ENCODE data around the gene CNGB1. TPM values are rescaled to one million over a fixed set of nuclear protein-coding genes. Genes with fewer than 3 reads are reported as not detected.

The CNGB1 gene
- total RNA-seq, 1 donor from 2014 or later: under 0.01 TPM

DNA sequence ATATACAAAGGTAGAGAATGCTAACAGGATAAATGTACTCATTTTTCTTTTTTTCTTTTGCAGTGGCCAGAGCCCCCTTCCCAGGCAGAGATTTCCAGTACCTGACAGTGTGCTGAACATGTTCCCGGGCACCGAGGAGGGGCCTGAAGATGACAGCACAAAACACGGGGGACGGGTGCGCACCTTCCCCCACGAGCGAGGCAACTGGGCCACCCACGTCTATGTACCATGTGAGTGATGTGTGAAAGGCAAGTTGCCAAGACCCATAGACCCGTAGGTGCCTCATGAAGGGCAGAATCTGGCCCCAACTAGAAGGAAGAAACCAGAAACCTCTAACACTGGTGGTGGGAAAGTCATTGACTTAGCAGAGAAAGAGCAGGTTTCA is 31.5 kb upstream of the CNGB1 start:
- DNase-seq (ENCODE audit: low read depth): no peak
- peaks cover 6% of the 10 kb centered on the region for H3K36me3 ChIP-seq (ENCODE audit: control insufficient read depth, insufficient read depth, low read length)
- no peaks in the 10 kb centered on the region for H3K27me3 ChIP-seq (ENCODE audit: control insufficient read depth, insufficient read depth, low read length)
- TF ChIP-seq CTCF (IDR thresholded peaks at IDR 0.05; ENCODE audit: insufficient read depth, low read length, severe bottlenecking): no peak
- FAIRE-seq: no peak
- no peak overlapping the region for H3K4me3 ChIP-seq (ENCODE audit: low read depth, low read length)

DNA sequence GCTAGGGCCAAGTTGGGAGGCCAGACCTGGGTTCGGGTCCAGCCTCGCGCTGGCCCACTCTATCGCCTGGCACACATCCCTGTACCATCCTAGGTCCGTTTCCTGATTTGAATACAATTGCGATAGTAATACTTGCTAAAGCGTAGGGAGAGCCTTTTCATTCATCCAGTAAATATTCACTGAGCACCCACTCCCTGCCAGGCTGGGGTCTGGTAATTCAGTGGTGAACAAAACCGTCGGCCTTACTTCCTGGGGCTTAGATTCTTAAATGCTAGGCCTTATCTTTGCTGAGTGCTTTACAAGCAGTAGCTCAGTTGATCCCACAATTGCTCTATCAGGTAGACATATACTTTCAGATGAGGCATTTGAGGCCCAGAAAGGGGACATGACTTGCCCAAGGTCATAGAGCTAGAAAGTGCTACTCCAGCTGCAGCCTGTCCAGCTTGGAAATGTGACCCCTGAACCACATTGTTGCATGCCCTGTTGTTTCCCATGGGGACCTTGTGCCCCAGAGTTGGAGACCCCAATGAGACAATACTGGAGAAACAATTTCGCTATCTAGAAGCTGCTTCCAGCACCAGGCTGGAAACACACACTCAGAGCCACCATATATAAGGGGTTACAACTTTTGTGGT is 31.0 kb upstream of the CNGB1 start:
- Histone ChIP-seq H3K27me3 (ENCODE audit: control insufficient read depth, insufficient read depth, low read length) (no peaks in the 10 kb centered on the region), H3K4me3 (ENCODE audit: low read depth, low read length) (peak overlapping the region; percentile 95), H3K36me3 (ENCODE audit: control insufficient read depth, insufficient read depth, low read length) (peaks cover 11% of the 10 kb centered on the region)
- DNase-seq (ENCODE audit: low read depth) (no peak), FAIRE-seq (no peak)
- no peak for TF ChIP-seq CTCF (IDR thresholded peaks at IDR 0.05; ENCODE audit: insufficient read depth, low read length, severe bottlenecking)

DNA sequence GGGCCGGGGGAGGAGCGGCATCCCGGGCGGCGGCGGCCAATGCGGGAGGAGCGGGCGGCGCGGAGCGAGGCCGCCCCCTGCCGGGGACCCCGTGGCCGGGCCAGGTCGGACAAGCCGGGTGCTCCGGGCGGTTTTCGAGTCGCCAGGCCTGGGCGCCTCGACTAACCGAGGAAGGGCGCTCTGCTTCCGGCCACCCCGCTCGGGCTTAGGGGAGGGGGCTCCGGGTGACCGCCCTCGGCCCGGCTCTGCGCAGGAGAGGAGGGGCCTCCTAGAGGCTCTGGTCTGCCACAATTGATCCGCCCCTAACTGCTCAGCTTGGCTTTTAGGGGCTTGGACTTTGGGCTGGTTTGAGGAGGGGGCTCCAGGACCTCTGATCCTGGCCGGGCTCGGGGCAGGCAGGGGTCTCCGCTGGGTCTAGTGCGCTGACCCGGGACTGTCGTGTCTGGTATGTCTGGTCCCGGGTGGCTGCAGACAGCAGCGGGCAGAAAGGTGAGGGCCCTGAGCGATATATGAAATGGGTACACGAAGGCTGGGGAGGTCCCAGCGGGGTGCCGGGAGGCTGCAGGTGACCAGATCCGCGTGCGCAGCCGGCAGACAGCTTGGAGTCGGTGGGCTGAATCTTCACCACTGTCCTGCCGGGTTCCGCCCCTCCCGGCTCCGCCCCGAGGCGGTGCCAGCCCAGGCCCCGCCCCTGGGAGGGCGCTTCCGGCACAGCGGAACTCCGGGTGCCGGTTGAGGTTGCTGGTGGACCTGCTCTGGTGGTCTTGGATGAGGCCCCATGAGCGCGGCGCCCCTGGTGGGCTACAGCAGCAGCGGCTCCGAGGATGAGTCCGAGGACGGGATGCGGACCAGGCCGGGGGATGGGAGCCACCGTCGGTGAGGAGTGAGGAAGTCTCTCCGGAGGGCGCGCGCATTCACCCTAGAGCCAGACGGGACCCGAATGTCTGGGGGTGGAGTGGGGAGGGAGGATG is 30.1 kb upstream of the CNGB1 start, which contains the start of gene USB1:
TSS of gene USB1 (plus strand) at position 702 of the 971 bp plus-strand sequence. CDS start at position 779, 77 bp downstream.
- FAIRE-seq (no peak), DNase-seq (ENCODE audit: low read depth) (peak; percentile 77)

DNA sequence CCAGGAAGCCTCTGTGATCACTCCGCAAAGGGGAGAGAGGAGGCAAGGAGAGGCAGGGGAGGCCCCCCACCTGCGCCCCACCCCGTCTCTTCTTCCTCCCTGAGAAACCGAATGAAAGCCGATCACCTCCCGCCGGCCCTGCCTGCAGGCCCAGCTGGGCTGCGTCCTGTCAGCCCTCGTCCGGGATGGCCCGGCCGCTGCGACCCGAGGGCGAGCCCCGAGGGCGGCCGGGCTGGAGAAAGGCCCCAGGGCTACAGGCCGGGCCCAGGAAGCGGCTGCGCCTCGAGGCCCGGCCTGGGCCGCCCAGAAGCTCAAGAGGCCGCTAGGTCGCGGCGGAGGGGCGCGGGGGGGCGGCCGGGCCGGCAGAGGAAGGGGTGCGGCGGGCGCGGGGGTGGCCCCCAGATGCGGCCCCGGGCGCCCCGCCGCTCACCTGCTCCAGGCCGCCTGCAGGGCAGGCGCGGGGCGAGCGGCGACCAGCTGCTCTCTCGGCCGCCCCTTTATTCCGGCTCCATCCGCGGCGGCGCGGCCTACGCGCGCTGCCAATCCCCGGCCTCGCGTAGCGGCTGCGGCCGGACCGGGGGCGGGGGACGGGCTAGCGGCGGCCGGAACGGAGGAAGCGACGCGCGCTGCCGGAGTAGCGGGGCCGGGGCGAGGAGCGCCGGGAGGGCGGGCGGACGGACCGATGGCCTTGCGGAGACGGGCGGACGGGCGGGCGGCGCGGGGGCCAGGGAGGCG is 29.2 kb upstream of the CNGB1 start, which contains the start of gene ZNF319:
TSS of gene ZNF319 (minus strand) at position 702 of the 735 bp plus-strand sequence. CDS start 2,407 bp downstream, outside the sequence.
- no peak for DNase-seq (ENCODE audit: low read depth)
- no peak for FAIRE-seq
- Histone ChIP-seq H3K36me3 (ENCODE audit: control insufficient read depth, insufficient read depth, low read length) (peaks cover 26% of the 10 kb centered on the region), H3K4me3 (ENCODE audit: low read depth, low read length) (peak within 1 kb of the TSS; percentile 95), H3K27me3 (ENCODE audit: control insufficient read depth, insufficient read depth, low read length) (no peaks in the 10 kb centered on the region)
- no peak for TF ChIP-seq CTCF (IDR thresholded peaks at IDR 0.05; ENCODE audit: insufficient read depth, low read length, severe bottlenecking)

More for the DNA sequence above, 30.1 kb upstream of the CNGB1 start, which contains the start of gene USB1:
- H3K27me3 ChIP-seq (ENCODE audit: control insufficient read depth, insufficient read depth, low read length): no peaks in the 10 kb centered on the region
- H3K36me3 ChIP-seq (ENCODE audit: control insufficient read depth, insufficient read depth, low read length): peaks cover 19% of the 10 kb centered on the region
- peak within 1 kb of the TSS; percentile 95 for H3K4me3 ChIP-seq (ENCODE audit: low read depth, low read length)
- peak; percentile 78 for TF ChIP-seq CTCF (IDR thresholded peaks at IDR 0.05; ENCODE audit: insufficient read depth, low read length, severe bottlenecking)

DNA sequence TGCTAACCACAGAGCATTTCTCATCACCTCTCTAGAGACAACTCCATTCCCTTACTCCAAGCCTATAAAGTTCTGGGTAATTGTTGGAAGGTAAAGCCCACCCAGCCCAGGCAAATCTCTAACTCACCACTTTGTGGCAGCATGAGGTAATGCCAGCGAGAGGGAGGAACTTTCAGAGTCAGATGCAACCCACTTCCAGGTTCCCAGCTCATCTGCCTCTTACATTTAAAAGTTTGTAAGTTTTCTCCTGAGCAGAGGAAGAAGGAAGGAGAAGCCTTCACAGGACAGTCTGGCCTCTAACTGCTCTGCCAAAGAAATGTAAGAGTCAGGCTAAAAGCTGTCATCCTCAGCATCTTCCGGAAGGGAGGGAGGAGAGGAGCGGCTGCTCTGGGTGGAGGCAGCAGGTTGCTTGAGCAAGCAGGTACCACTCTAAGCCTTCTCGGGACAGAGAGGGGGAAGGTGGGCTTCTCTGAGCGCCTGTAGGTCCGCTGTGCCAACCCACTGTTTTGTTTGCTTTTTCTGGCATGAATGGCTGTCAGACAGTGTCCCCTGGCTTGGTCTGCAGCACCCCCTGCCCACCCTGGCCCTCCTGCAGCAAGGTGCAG is 28.5 kb upstream of the CNGB1 start:
- TF ChIP-seq CTCF (IDR thresholded peaks at IDR 0.05; ENCODE audit: insufficient read depth, low read length, severe bottlenecking): no peak
- H3K36me3 ChIP-seq (ENCODE audit: control insufficient read depth, insufficient read depth, low read length): peaks cover 26% of the 10 kb centered on the region
- FAIRE-seq: no peak
- DNase-seq (ENCODE audit: low read depth): peak; percentile 44
- H3K4me3 ChIP-seq (ENCODE audit: low read depth, low read length): peak overlapping the region; percentile 95
- no peaks in the 10 kb centered on the region for H3K27me3 ChIP-seq (ENCODE audit: control insufficient read depth, insufficient read depth, low read length)

Data from bronchial epithelial cell (primary cell).